Osteocyte (in vitro differentiated cells): ENCODE results near the gene TTLL1. TPM values are rescaled to one million over a fixed set of nuclear protein-coding genes. Genes with fewer than 3 reads are reported as not detected.

Source experiments
- DNase-seq: peaks from one replicate; pipeline ENCODE4 v3.0.0; 2021; ENCODE audit warnings: mixed read lengths; ENCODE audit not compliant: unreplicated experiment; ENCODE audit errors: extremely low spot score
- H3K27ac Mint-ChIP-seq: one replicate; pipeline ENCODE4 v1.8.0; 2021; ENCODE audit warnings: mild to moderate bottlenecking, mixed read lengths; ENCODE audit not compliant: unreplicated experiment
- H3K27me3 Mint-ChIP-seq: one replicate; pipeline ENCODE4 v1.8.0; 2021; ENCODE audit warnings: mixed read lengths; ENCODE audit not compliant: unreplicated experiment
- H3K36me3 Mint-ChIP-seq: one replicate; pipeline ENCODE4 v1.8.0; 2021; ENCODE audit warnings: mixed read lengths; ENCODE audit not compliant: unreplicated experiment
- H3K4me1 Mint-ChIP-seq: one replicate; pipeline ENCODE4 v1.8.0; 2021; ENCODE audit warnings: mixed read lengths; ENCODE audit not compliant: unreplicated experiment
- H3K4me3 Mint-ChIP-seq: one replicate; pipeline ENCODE4 v1.8.0; 2021; ENCODE audit warnings: mild to moderate bottlenecking, moderate library complexity, mixed read lengths; ENCODE audit not compliant: unreplicated experiment
- H3K9me3 Mint-ChIP-seq: one replicate; pipeline ENCODE4 v1.8.0; 2021; ENCODE audit warnings: mixed read lengths; ENCODE audit not compliant: unreplicated experiment
- CTCF ChIP-seq: fragments of 200-600 bp; sonication (generic); IDR thresholded peaks from 2 replicates; pipeline ENCODE4 v1.5.0; 2021; ENCODE audit warnings: antibody characterized with exemption, mild to moderate bottlenecking, moderate library complexity
- total RNA-seq: library from RNA; stranded (reverse); gene quantifications from 2 replicates; pipeline ENCODE4 v1.2.1, GENCODE V29; 2021

Gene TTLL1
- total RNA-seq, 1 donor from 2014 or later = 16.5 TPM

DNA sequence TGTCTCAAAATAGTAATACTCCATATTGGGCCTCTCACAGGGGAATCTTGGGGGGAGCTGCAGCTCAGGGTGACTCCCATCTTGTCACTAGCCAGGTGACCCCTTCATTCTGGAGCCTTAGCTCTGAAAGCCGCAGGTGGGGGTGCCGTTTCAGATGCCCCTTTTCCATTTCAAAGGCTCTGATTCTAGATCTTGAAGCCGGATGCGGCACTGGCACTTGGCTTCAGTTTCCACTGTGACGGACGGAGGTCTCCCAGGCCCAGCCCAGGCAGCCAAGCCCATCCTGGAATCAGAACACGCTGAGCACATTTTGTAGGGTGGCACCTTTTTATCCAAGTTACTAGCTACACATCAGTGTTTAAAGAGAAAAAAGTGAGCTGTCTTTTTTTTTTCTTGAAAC, 27.7 kb upstream of the TTLL1 start:
- Mint-ChIP-seq H3K27ac (no peak overlapping the region), H3K4me3 (no peak overlapping the region), H3K27me3 (peaks cover 23% of the 10 kb centered on the region), H3K36me3 (no peaks in the 10 kb centered on the region), H3K9me3 (no peaks in the 10 kb centered on the region), H3K4me1 (peaks cover 14% of the 10 kb centered on the region)
- DNase-seq = no peak
- no peak for TF ChIP-seq CTCF

DNA sequence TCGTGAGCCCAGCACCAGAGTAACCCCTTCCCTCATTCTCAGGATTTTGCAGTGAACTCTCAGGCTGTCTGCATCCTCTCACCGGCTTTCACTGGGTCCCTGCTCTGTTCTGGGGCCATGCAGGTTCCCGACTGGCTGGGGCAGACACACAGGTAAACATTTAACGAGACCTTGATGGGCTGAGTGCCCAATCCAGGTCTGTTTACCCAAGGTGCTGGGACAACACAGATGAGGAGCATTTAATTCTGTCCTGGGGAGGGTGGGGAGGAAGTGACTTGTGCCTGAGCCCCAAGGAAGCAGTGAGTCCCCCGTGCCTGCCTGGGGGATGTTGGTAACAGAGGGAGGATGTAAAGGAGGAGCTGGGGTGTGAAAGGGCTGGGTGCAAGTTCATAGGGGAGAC, 25.8 kb upstream of the TTLL1 start:
- no peak for DNase-seq
- Mint-ChIP-seq H3K27me3 (peaks cover 32% of the 10 kb centered on the region), H3K9me3 (no peaks in the 10 kb centered on the region), H3K27ac (no peak overlapping the region), H3K4me1 (peaks cover 18% of the 10 kb centered on the region), H3K4me3 (no peak overlapping the region), H3K36me3 (no peaks in the 10 kb centered on the region)
- TF ChIP-seq CTCF = no peak

DNA sequence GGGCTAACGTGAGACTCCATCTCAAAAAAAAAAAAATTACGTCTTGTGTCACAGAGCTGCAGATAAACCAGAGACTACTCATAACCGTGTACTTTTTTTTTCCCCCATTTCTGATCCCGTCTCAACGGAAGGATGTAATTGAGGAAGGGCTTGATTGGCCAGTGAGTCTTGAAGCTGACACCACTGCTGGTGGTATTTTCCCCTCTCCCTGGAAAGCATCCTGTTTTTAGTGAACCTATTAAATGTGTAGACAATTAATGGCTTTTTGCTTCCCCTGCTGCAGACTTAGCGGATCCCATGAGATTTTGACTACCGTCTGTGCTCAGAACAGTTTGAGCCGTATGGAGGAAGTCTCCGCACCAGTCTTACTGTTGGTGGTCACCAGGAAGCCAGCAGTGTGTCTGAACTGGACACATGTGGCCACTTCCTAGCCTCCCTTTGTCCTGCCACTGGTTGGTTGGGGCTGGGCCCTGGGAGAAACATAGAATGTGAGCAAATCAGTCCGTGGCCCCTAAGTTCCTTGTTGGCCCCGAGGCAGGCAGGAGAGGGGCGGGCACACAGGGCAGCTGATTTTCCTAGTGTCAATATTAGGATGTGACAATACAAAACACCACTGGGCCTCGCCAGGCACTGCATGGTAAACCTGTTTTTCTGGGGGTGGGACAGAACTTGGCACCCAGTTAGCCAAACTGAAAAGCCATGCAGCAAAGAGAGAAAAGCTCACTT, 24.5 kb upstream of the TTLL1 start:
- no peak for TF ChIP-seq CTCF
- Mint-ChIP-seq H3K4me1 (peaks cover 12% of the 10 kb centered on the region), H3K27me3 (peaks cover 35% of the 10 kb centered on the region), H3K36me3 (no peaks in the 10 kb centered on the region), H3K4me3 (no peak overlapping the region), H3K9me3 (no peaks in the 10 kb centered on the region), H3K27ac (no peak overlapping the region)
- no peak for DNase-seq

GRCh38 chr22:43110927-43111623, 21.9 kb upstream of the TTLL1 start:
- Mint-ChIP-seq H3K4me1 (peaks cover 4% of the 10 kb centered on the region), H3K27me3 (peaks cover 39% of the 10 kb centered on the region)

More at GRCh38 chr22:43110927-43111623, 21.9 kb upstream of the TTLL1 start:
- no peak overlapping the region for H3K27ac Mint-ChIP-seq
- H3K9me3 Mint-ChIP-seq = no peaks in the 10 kb centered on the region
- no peak for TF ChIP-seq CTCF
- no peaks in the 10 kb centered on the region for H3K36me3 Mint-ChIP-seq
- DNase-seq = no peak
- peak overlapping the region; percentile 52 for H3K4me3 Mint-ChIP-seq
